ENCODE results near the gene OR8B8. TPM values are rescaled to one million over a fixed set of nuclear protein-coding genes. Genes with fewer than 3 reads are reported as not detected.

OR8B8 gene, protein sequence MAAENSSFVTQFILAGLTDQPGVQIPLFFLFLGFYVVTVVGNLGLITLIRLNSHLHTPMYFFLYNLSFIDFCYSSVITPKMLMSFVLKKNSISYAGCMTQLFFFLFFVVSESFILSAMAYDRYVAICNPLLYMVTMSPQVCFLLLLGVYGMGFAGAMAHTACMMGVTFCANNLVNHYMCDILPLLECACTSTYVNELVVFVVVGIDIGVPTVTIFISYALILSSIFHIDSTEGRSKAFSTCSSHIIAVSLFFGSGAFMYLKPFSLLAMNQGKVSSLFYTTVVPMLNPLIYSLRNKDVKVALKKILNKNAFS
- total RNA-seq (2012; rRNA removed) (not detected in 2 replicates), polyA plus RNA-seq (2012; rRNA removed) (not detected in 2 replicates), Bru-seq, nascent RNA (not detected), BruChase-seq, experiment 1, labeled RNA remaining after a 6-hour chase (not detected), BruChase-seq, experiment 2, labeled RNA remaining after a 2-hour chase (not detected)
- polyA plus RNA-seq (2012; cell fraction: cytosol; rRNA removed): not detected in 2 replicates
- not detected in 2 replicates for polyA plus RNA-seq (2012; cell fraction: nucleus; rRNA removed; ENCODE audit: low replicate concordance)
- long read RNA-seq: 0 reads

DNA sequence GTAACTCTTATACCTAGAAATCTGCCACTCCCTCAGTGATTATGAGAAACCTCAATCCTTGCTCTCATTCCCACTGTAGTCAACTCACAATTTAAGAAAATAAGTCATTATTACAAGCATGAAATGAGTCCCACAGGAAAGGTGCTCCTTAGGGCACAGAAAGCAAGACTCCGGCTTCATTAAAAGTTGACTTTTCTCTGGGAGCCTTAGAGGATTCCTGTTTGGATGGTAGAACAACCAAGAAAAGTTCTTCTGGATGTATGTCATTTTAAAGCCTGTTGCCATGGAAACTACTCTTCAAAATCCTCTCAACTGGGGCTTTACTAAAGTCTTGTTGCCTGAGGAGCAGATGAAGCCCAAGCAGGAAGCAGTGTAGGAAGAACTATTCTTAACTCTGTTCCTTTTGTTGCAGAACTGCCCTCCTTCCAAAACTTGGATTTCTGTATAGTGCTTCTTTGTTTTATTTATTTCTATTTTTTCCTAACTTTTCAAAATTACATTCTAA is at the start of gene OR8B8:
OR8B8 (minus strand) TSS at position 51 of the 505 bp plus-strand sequence. CDS start 4,611 bp downstream, outside the sequence.
- H3K79me1 ChIP-seq (ENCODE audit: low read depth in 1 of 2, low read length in 2 of 2): no peaks in the 10 kb centered on the region
- no peaks in the 10 kb centered on the region for H3K9me3 ChIP-seq (ENCODE audit: control insufficient read depth, insufficient read depth, low read length)
- intact Hi-C loops (cut with micrococcal nuclease): no loop called here
- no peak within 1 kb of the TSS for H3K56ac ChIP-seq (ENCODE audit: extremely low read depth, insufficient read depth, low read length)
- in situ Hi-C loops (cut with MboI; ENCODE audit: low sequenced_read_pairs): no loop called here
- H3K4me1 ChIP-seq (ENCODE audit: control insufficient read depth, insufficient read depth, low read length): no peaks in the 10 kb centered on the region
- dilution Hi-C loops (cut with HindIII; ENCODE audit: low sequenced_read_pairs, unreplicated experiment): no loop called here
- H2BK20ac ChIP-seq (ENCODE audit: low read depth, low read length): no peak within 1 kb of the TSS
- H3K4me3 ChIP-seq (ENCODE audit: insufficient read depth, low read depth, low read length): no peak within 1 kb of the TSS
- H4K5ac ChIP-seq (ENCODE audit: low read depth, low read length): no peak within 1 kb of the TSS
- H2BK5ac ChIP-seq (ENCODE audit: low read depth, low read length, poor library complexity, severe bottlenecking): no peak within 1 kb of the TSS
- WGBS, 2 experiments (ENCODE audit: extremely low coverage in 2 of 2, insufficient read length in 1 of 2): no CpG with 5 or more reads among the region's 1 CpG
- no peak within 1 kb of the TSS for H2AK5ac ChIP-seq (ENCODE audit: low read depth, low read length)
- H3K14ac ChIP-seq (replicated peaks; ENCODE audit: low read depth, low read length): no peak within 1 kb of the TSS
- H3K36me3 ChIP-seq (ENCODE audit: control insufficient read depth, insufficient read depth, low read length): no peaks in the 10 kb centered on the region
- no peak within 1 kb of the TSS for H3K4ac ChIP-seq (ENCODE audit: low read depth, low read length)
- no peak within 1 kb of the TSS for H2AK9ac ChIP-seq (replicated peaks; ENCODE audit: low read depth, low read length, poor library complexity)
- H4K91ac ChIP-seq (ENCODE audit: insufficient read depth, low read depth, low read length): no peak within 1 kb of the TSS
- H3K4me2 ChIP-seq (ENCODE audit: low read depth, low read length): no peak within 1 kb of the TSS
- H2BK15ac ChIP-seq (ENCODE audit: low read depth, low read length): no peak within 1 kb of the TSS
- no peaks in the 10 kb centered on the region for H4K20me1 ChIP-seq (ENCODE audit: insufficient read depth, low read length)
- no peaks in the 10 kb centered on the region for H3K9me1 ChIP-seq (ENCODE audit: insufficient read depth, low read length)
- DNase-seq (no peak), ATAC-seq (ENCODE audit: low read depth) (no peak)
- ChIA-PET POLR2A (ENCODE audit: unreplicated experiment) (no interaction called here), CTCF (interaction anchor here (0.6 kb wide), 1 partner anchor 9 kb away, joined by 3 read pairs; no protein-coding TSS in a partner anchor)
- BruUV-seq (replicated peaks): no TSS peak
- no peak within 1 kb of the TSS for H3K18ac ChIP-seq (ENCODE audit: low read depth, low read length)
- H2AFZ ChIP-seq (replicated peaks; ENCODE audit: low read length, poor library complexity): no peak within 1 kb of the TSS
- no peaks in the 10 kb centered on the region for H3K27me3 ChIP-seq (ENCODE audit: control insufficient read depth, insufficient read depth, low read length)
- no peak within 1 kb of the TSS for H4K8ac ChIP-seq (ENCODE audit: low read depth in 2 of 2, low read length in 2 of 2)
- H3K27ac ChIP-seq (ENCODE audit: insufficient read depth, low read length): no peak within 1 kb of the TSS
- no peak within 1 kb of the TSS for H3K23ac ChIP-seq (ENCODE audit: low read depth, low read length)
- H3K9ac ChIP-seq (ENCODE audit: low read depth, low read length): no peak within 1 kb of the TSS
- no peak within 1 kb of the TSS for H2BK120ac ChIP-seq (ENCODE audit: low read depth, low read length)
- TF ChIP-seq BHLHE40 (IDR thresholded peaks at IDR 0.05; ENCODE audit: low read depth, low read length): no peak
- TF ChIP-seq MAFK (IDR thresholded peaks at IDR 0.05; ENCODE audit: low read depth, low read length): no peak
- TF ChIP-seq, protein P1, sequence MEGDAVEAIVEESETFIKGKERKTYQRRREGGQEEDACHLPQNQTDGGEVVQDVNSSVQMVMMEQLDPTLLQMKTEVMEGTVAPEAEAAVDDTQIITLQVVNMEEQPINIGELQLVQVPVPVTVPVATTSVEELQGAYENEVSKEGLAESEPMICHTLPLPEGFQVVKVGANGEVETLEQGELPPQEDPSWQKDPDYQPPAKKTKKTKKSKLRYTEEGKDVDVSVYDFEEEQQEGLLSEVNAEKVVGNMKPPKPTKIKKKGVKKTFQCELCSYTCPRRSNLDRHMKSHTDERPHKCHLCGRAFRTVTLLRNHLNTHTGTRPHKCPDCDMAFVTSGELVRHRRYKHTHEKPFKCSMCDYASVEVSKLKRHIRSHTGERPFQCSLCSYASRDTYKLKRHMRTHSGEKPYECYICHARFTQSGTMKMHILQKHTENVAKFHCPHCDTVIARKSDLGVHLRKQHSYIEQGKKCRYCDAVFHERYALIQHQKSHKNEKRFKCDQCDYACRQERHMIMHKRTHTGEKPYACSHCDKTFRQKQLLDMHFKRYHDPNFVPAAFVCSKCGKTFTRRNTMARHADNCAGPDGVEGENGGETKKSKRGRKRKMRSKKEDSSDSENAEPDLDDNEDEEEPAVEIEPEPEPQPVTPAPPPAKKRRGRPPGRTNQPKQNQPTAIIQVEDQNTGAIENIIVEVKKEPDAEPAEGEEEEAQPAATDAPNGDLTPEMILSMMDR (conservative IDR thresholded peaks at IDR 0.05; ENCODE audit: low read depth, low read length): no peak
- TF ChIP-seq RFX5 (IDR thresholded peaks at IDR 0.05; ENCODE audit: low read depth, low read length): no peak
- no peak for TF ChIP-seq FOS (IDR thresholded peaks at IDR 0.05; ENCODE audit: low read depth, low read length)
- TF ChIP-seq, protein P2, sequence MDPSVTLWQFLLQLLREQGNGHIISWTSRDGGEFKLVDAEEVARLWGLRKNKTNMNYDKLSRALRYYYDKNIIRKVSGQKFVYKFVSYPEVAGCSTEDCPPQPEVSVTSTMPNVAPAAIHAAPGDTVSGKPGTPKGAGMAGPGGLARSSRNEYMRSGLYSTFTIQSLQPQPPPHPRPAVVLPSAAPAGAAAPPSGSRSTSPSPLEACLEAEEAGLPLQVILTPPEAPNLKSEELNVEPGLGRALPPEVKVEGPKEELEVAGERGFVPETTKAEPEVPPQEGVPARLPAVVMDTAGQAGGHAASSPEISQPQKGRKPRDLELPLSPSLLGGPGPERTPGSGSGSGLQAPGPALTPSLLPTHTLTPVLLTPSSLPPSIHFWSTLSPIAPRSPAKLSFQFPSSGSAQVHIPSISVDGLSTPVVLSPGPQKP (IDR thresholded peaks at IDR 0.05; ENCODE audit: borderline replicate concordance, low read depth, low read length): no peak
- no peak for TF ChIP-seq RCOR1 (IDR thresholded peaks at IDR 0.05; ENCODE audit: insufficient replicate concordance, low read length)
- TF ChIP-seq CEBPB (IDR thresholded peaks at IDR 0.05; ENCODE audit: low read depth, low read length): no peak
- TF ChIP-seq RAD21 (IDR thresholded peaks at IDR 0.05; ENCODE audit: low read length): no peak
- TF ChIP-seq CHD1 (IDR thresholded peaks at IDR 0.05; ENCODE audit: low read depth, low read length): no peak
- TF ChIP-seq MAZ (IDR thresholded peaks at IDR 0.05; ENCODE audit: borderline replicate concordance, low read depth, low read length): no peak
- no peak for TF ChIP-seq MXI1 (IDR thresholded peaks at IDR 0.05; ENCODE audit: borderline replicate concordance, low read depth, low read length)
- no peak for TF ChIP-seq SMC3 (IDR thresholded peaks at IDR 0.05; ENCODE audit: low read depth, low read length)
- TF ChIP-seq NFE2L2 (IDR thresholded peaks at IDR 0.05; ENCODE audit: low read depth, low read length): no peak
